Measurements from ENCODE around the gene DENND10.
"Not testable (repeated sequence)": the region's sequence is repeated elsewhere in the genome, so short reads cannot be mapped to it uniquely, and the experiment has no call there.

The DENND10 gene

GRCh38 chr10:119100434-119101238, 3.3 kb upstream of the DENND10 start:
- no peak for TF ChIP-seq CTCF (IDR thresholded peaks at IDR 0.05; ENCODE audit: low read depth, low read length, missing control alignments)
- DNase-seq (ENCODE audit: extremely low read depth, low read depth), result no peak
- no peak overlapping the region for H3K4me3 ChIP-seq (replicated peaks; ENCODE audit: low read depth, low read length)

GRCh38 chr10:119101366-119102098, 2.4 kb upstream of the DENND10 start:
- H3K4me3 ChIP-seq (replicated peaks; ENCODE audit: low read depth, low read length), result no peak overlapping the region
- no peak for TF ChIP-seq CTCF (IDR thresholded peaks at IDR 0.05; ENCODE audit: low read depth, low read length, missing control alignments)
- no peak for DNase-seq (ENCODE audit: extremely low read depth, low read depth)

DNA sequence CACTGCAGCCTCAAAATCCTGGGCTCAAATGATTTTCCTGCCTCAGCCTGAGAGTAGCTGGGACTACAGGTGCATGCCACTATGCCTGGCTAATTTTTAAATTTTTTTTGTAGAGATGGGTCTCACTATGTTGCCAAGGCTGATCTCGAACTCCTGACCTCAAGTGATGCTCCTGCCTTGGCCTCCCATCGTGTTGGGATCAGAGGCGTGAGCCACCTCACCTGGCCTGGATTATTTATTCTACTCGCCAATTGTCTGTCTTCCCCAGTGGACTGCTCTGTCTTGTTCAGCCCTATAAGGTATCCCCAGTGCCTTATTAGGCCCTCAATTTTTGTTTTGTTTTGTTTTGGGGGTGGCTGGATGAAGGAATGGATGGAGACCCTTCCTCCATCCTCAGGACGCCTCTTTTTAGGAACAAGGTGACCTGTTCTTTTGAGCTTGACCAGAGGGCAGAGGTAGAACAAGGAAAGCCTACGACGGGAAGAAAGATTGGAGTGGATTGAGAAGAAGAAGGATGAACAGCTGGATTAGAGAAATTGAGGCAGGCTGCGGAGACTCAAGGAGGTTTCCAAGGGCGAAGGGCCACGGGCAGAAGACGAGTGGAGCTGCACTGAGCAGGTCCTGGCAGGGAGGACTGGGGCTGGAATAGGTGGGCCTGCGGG, 541 bp upstream of the DENND10 start:
- no peak overlapping the region for H3K4me3 ChIP-seq (replicated peaks; ENCODE audit: low read depth, low read length)
- no peak for TF ChIP-seq CTCF (IDR thresholded peaks at IDR 0.05; ENCODE audit: low read depth, low read length, missing control alignments)

GRCh38 chr10:119104654-119105015, 722 bp downstream of the DENND10 start:
- DNase-seq (ENCODE audit: extremely low read depth, low read depth), result no peak
- H3K4me3 ChIP-seq (replicated peaks; ENCODE audit: low read depth, low read length), result peak overlapping the region; percentile 74
- no peak for TF ChIP-seq CTCF (IDR thresholded peaks at IDR 0.05; ENCODE audit: low read depth, low read length, missing control alignments)

More for the DNA sequence above, 541 bp upstream of the DENND10 start:
- no peak for DNase-seq (ENCODE audit: extremely low read depth, low read depth)

GRCh38 chr10:119105155-119105554, 1.2 kb downstream of the DENND10 start:
- TF ChIP-seq CTCF (IDR thresholded peaks at IDR 0.05; ENCODE audit: low read depth, low read length, missing control alignments), result no peak
- H3K4me3 ChIP-seq (replicated peaks; ENCODE audit: low read depth, low read length), result peak overlapping the region; percentile 74
- no peak for DNase-seq (ENCODE audit: extremely low read depth, low read depth)

DNA sequence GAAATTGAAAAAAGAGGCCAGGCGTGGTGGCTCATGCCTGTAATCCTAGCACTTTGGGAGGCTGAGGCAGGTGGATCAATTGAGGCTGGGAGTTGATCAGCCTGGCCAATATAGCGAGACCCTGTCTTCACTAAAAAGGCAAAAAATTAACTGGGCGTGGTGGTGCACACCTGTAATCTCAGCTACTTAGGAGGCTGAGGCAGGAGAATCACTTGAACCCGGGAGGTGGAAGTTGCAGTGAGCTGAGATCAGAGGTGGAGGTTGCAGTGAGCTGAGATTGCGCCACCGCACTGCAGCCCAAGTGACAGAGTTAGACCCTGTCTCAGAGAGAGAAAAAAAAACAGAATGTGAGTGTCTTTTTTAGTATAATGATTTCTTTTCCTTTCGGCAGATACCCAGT, 2.0 kb downstream of the DENND10 start:
- DNase-seq (ENCODE audit: extremely low read depth, low read depth); H3K4me3 ChIP-seq (replicated peaks; ENCODE audit: low read depth, low read length): not testable (repeated sequence)

- not testable (repeated sequence) for H3K4me3 ChIP-seq (replicated peaks; ENCODE audit: low read depth, low read length); DNase-seq (ENCODE audit: extremely low read depth, low read depth)
Measured at GRCh38 chr10:119107106-119107505, 3.2 kb downstream of the DENND10 start.

- DNase-seq (ENCODE audit: extremely low read depth, low read depth); H3K4me3 ChIP-seq (replicated peaks; ENCODE audit: low read depth, low read length): not testable (repeated sequence)
Measured at GRCh38 chr10:119107771-119108170, 3.9 kb downstream of the DENND10 start.
